ENCODE measurements around the gene ESYT1.

The ESYT1 gene, protein sequence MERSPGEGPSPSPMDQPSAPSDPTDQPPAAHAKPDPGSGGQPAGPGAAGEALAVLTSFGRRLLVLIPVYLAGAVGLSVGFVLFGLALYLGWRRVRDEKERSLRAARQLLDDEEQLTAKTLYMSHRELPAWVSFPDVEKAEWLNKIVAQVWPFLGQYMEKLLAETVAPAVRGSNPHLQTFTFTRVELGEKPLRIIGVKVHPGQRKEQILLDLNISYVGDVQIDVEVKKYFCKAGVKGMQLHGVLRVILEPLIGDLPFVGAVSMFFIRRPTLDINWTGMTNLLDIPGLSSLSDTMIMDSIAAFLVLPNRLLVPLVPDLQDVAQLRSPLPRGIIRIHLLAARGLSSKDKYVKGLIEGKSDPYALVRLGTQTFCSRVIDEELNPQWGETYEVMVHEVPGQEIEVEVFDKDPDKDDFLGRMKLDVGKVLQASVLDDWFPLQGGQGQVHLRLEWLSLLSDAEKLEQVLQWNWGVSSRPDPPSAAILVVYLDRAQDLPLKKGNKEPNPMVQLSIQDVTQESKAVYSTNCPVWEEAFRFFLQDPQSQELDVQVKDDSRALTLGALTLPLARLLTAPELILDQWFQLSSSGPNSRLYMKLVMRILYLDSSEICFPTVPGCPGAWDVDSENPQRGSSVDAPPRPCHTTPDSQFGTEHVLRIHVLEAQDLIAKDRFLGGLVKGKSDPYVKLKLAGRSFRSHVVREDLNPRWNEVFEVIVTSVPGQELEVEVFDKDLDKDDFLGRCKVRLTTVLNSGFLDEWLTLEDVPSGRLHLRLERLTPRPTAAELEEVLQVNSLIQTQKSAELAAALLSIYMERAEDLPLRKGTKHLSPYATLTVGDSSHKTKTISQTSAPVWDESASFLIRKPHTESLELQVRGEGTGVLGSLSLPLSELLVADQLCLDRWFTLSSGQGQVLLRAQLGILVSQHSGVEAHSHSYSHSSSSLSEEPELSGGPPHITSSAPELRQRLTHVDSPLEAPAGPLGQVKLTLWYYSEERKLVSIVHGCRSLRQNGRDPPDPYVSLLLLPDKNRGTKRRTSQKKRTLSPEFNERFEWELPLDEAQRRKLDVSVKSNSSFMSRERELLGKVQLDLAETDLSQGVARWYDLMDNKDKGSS

DNA sequence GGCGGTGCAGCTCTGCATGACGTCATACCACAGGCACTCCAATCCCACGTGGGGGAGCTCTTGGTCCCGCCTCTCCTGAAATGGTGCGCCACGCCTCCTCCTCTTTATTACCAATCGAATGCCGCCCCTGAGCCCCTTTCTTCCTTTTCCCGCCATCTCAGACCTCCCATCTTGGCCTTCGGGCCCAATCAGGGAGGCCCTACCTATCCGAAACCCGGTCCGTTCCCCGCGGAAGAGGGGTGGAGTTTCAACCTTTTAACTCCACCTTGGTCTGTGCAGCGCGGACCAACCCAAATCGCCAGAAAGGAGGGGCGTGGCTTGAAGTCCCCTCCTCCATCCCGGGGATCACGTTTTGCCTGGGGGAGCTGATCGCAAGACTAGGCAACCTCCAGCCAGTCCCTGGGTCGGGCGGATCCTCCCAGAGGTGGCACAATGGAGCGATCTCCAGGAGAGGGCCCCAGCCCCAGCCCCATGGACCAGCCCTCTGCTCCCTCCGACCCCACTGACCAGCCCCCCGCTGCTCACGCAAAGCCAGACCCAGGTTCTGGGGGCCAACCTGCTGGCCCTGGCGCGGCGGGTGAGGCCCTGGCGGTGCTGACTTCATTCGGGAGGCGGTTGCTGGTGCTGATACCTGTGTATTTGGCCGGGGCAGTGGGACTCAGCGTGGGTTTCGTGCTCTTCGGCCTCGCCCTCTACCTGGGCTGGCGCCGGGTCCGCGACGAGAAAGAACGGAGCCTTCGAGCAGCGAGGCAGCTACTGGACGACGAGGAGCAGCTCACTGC, at the start of gene ESYT1:
Gene ESYT1 (plus strand): TSS at position 380 of the 782 bp plus-strand sequence. CDS start 53 bp downstream, at position 433.
- DNase-seq (ENCODE audit: low read depth in 2 of 3, low spot score in 2 of 3): peak; percentile 77 to 93 (median 87)

- no peak for DNase-seq (ENCODE audit: low read depth in 2 of 3, low spot score in 2 of 3)
These were observed 49.6 kb upstream of the ESYT1 start for GRCh38 chr12:56078427-56078826.

- peak in 2 of 3 experiments; percentile 26 to 40 for DNase-seq (ENCODE audit: low read depth in 2 of 3, low spot score in 2 of 3)
These were observed 48.9 kb upstream of the ESYT1 start for GRCh38 chr12:56078931-56079722.

DNA sequence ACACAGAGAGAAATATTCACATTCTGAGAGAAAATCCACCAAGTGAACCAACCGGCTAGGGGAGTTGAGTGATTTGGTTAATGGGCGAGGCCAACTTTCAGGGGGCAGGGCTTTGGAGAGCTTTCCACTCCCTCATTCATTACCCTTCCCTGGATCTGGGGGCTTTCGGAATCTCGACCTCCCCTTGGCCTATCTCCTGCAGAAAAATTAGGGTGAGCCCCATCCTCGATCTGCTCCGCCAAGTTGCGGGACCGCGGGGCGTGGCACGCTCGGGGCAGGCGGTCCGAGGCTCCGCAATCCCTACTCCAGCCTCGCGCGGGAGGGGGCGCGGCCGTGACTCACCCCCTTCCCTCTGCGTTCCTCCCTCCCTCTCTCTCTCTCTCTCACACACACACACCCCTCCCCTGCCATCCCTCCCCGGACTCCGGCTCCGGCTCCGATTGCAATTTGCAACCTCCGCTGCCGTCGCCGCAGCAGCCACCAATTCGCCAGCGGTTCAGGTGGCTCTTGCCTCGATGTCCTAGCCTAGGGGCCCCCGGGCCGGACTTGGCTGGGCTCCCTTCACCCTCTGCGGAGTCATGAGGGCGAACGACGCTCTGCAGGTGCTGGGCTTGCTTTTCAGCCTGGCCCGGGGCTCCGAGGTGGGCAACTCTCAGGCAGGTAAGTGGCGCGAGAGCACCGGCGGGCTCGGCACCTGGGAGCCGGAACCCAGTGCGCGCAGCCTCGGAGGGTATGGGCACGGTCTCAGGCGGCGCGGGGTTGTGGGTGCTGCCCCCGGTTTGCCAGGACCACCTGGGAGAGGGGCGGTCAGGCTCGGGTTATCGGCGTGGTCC, 48.1 kb upstream of the ESYT1 start, which contains the start of gene ERBB3:
Gene ERBB3 (plus strand): TSS at position 443 of the 833 bp plus-strand sequence. CDS start 136 bp downstream, at position 579.
- DNase-seq (ENCODE audit: low read depth in 2 of 3, low spot score in 2 of 3): peak; percentile 33 to 52 (median 40)

GRCh38 chr12:56080556-56081138, 47.4 kb upstream of the ESYT1 start:
- no peak for DNase-seq (ENCODE audit: low read depth in 2 of 3, low spot score in 2 of 3)

DNA sequence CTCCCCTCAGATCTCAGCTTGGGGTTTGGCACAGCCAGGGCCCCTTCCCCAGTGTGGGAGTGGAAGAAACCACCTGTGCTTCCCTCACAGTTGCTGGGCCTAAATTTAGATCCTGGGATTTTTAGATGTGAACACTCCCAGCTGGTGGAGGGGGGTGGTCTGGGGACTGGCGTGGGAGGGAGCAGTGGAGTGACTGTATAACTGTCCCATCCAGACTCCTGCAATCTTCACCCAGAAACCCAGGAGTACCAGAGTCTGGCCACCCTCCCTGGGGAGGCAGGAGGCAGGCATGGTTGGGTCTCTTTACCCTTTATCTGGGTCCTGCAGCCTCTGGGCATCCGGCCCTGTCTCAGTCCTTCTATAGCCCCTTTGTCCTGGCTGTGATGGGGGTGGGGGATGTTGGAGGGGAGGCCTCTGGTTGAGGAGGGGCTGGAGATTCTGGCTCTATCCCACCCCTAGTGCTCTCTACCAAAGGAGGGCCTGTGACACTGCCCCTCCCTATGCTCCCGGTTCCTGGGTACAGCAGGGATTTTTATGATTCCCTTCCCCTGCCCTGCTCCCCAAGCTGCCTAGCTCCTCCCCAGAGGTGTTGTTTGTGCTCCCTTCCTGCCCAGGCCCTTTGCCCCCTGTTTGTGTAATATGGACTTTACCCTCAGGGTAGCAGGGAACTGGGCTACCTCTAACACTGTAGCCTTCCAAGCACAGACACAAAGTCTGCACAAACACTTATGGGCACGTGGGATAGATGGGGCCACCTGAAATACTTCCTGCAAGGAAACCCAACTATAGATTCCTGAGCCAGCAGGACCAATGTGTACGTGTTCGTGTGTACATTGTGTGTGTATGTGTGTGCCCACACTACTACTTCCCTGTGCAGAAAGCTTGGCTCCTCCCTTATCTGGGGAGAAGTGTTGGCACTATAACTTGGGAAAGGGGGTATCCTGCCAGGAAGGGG, 46.4 kb upstream of the ESYT1 start:
- DNase-seq (ENCODE audit: low read depth in 2 of 3, low spot score in 2 of 3): no peak

GRCh38 chr12:56082382-56082781, 45.7 kb upstream of the ESYT1 start:
- no peak for DNase-seq (ENCODE audit: low read depth in 2 of 3, low spot score in 2 of 3)

DNA sequence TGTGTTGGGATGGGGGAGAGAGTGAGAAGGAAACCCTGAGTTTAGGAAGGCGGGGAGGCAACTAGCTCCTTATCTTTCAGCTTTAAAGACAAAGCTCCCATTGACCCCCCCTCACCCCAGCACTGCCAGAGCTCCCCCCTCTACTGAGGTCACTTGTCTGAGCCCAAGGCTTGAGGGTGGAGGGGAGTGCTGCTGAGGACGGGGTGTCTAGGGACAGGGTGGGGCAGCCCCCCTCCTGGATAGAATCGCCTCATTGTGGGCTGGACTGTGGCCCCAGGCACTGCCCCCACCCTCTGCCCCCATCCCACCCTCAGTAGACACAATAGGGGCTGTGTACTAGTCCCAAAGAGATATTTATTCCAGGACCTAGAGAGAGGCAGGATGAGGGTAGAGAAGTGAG, 45.1 kb upstream of the ESYT1 start:
- DNase-seq (ENCODE audit: low read depth in 2 of 3, low spot score in 2 of 3): no peak

DNA sequence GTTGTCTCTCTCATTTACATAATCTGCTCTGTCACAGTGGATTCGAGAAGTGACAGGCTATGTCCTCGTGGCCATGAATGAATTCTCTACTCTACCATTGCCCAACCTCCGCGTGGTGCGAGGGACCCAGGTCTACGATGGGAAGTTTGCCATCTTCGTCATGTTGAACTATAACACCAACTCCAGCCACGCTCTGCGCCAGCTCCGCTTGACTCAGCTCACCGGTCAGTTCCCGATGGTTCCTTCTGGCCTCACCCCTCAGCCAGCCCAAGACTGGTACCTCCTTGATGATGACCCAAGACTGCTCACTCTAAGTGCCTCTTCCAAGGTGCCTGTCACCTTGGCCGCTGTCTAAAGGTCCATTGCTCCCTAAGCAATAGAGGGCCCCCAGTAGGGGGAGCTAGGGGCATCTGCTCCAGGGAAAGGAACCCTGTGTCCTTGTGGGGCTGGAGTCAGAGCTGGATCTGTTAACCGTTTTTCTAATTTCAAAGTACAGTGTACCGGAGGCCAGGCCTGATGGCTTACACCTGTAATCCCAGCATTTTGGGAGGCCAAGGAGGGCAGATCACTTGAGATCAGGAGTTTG, 43.0 kb upstream of the ESYT1 start:
- no peak for DNase-seq (ENCODE audit: low read depth in 2 of 3, low spot score in 2 of 3)

DNA sequence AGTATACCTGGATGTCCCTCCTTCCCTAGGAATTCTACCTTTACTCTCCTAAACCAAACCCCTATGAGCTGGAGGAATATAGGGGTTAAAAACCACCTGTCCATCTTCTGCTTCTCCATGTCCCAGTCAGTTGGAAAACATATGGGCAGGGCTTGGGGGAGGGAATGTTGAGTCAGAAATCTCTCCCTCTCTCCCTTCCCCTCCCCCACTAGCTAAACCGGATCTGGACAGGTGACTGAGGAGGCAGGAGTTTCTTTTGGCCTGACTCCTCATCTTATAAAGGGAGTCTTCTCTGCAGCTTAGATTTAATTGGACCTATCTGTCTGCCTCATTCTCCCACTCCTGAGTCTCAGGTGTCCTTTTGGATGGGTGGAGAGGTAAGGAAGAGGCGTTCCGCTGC, 42.0 kb upstream of the ESYT1 start:
- no peak for DNase-seq (ENCODE audit: low read depth in 2 of 3, low spot score in 2 of 3)

DNA sequence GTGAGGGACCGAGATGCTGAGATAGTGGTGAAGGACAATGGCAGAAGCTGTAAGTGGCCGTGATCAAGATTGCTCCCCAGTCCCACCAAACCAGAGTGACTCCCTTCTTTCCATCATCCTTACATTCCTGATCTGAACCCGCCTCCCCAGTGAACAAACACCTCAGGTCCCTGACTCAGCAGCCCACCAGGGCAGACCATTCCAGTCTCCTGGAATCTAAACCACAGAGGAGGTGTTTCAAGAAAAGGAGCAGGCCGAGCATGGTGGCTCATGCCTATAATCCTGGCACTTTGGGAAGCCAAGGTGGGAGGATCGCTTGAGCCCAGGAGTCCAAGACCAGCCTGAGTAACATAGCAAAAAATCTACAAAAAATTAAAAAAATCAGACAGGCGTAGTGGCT, 41.5 kb upstream of the ESYT1 start:
- no peak for DNase-seq (ENCODE audit: low read depth in 2 of 3, low spot score in 2 of 3)

GRCh38 chr12:56087220-56087619, 40.8 kb upstream of the ESYT1 start:
- no peak for DNase-seq (ENCODE audit: low read depth in 2 of 3, low spot score in 2 of 3)

DNA sequence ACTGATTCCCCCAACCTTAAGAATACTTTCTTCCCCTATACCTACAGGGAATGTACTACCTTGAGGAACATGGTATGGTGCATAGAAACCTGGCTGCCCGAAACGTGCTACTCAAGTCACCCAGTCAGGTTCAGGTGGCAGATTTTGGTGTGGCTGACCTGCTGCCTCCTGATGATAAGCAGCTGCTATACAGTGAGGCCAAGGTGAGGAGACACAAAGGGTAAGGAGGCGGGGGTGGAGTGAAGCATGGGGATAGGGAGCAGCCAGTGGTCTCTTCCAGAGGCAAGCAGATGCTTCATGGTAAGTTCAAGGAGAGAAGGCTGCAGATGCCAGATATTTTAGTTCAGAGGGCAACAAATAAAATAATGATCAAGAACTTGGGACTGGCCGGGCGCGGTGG, 30.3 kb upstream of the ESYT1 start:
- no peak for DNase-seq (ENCODE audit: low read depth in 2 of 3, low spot score in 2 of 3)

- no peak for DNase-seq (ENCODE audit: low read depth in 2 of 3, low spot score in 2 of 3)
These were observed 29.5 kb upstream of the ESYT1 start for GRCh38 chr12:56098592-56098991.

- no peak for DNase-seq (ENCODE audit: low read depth in 2 of 3, low spot score in 2 of 3)
These were observed 28.3 kb upstream of the ESYT1 start for GRCh38 chr12:56099787-56100186.

GRCh38 chr12:56101045-56101444, 27.0 kb upstream of the ESYT1 start:
- no peak for DNase-seq (ENCODE audit: low read depth in 2 of 3, low spot score in 2 of 3)

DNA sequence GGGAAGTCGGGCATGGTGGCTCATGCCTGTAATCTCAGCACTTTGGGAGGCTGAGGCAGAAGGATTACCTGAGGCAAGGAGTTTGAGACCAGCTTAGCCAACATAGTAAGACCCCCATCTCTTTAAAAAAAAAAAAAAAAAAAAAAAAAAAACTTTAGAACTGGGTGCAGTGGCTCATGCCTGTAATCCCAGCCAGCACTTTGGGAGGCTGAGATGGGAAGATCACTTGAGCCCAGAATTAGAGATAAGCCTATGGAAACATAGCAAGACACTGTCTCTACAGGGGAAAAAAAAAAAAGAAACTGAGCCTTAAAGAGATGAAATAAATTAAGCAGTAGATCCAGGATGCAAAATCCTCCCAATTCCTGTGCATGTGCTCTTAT, 25.4 kb upstream of the ESYT1 start:
- no peak for DNase-seq (ENCODE audit: low read depth in 2 of 3, low spot score in 2 of 3)

Data from activated CD8-positive, alpha-beta memory T cell treated with anti-CD3 and anti-CD28 coated beads for 48 hours (primary cell).